ENCODE measurements around the gene NAA30. TPM values are rescaled to one million over a fixed set of nuclear protein-coding genes. Genes with fewer than 3 reads are reported as not detected.

Gene NAA30
- total RNA-seq, 1 donor from 2014 or later: 53.8 TPM

GRCh38 chr14:57392830-57393229, 2.4 kb downstream of the NAA30 start:
- no peaks in the 10 kb centered on the region for H3K27me3 ChIP-seq
- no peak overlapping the region for H3K27ac ChIP-seq
- Mint-ChIP-seq H3K36me3 (peaks cover 10% of the 10 kb centered on the region), H3K27me3 (ENCODE audit: insufficient read depth, low read depth) (no peaks in the 10 kb centered on the region), H3K9me3 (no peaks in the 10 kb centered on the region), H3K4me1 (peaks cover 33% of the 10 kb centered on the region), H3K27ac (no peak overlapping the region), H3K4me3 (peak overlapping the region; percentile 89)
- H3K4me2 ChIP-seq: peak overlapping the region; percentile 97
- no peak for TF ChIP-seq CTCF (IDR thresholded peaks at IDR 0.05)
- no peak for TF ChIP-seq EZH2 (IDR thresholded peaks at IDR 0.05)
- no peak for TF ChIP-seq EZH2phosphoT487 (IDR thresholded peaks at IDR 0.05)
- H3K4me1 ChIP-seq: peaks cover 37% of the 10 kb centered on the region
- no peak for DNase-seq (ENCODE audit: low spot score)
- H3K4me3 ChIP-seq: peak overlapping the region; percentile 97
- H2AFZ ChIP-seq (replicated peaks): no peak overlapping the region
- H3F3A ChIP-seq (ENCODE audit: low read depth): peaks cover 3% of the 10 kb centered on the region
- H3K9ac ChIP-seq: peak overlapping the region; percentile 87
- H3K9me3 ChIP-seq (ENCODE audit: low read depth): no peaks in the 10 kb centered on the region
- H4K20me1 ChIP-seq (ENCODE audit: low read depth): peaks cover 43% of the 10 kb centered on the region
- peaks cover 10% of the 10 kb centered on the region for H3K36me3 ChIP-seq
- H3K79me2 ChIP-seq (ENCODE audit: low read depth): peaks cover 68% of the 10 kb centered on the region

GRCh38 chr14:57400556-57401494, 10.4 kb downstream of the NAA30 start:
- Mint-ChIP-seq H3K27me3 (ENCODE audit: insufficient read depth, low read depth) (no peaks in the 10 kb centered on the region), H3K4me1 (peaks cover 3% of the 10 kb centered on the region), H3K9me3 (no peaks in the 10 kb centered on the region), H3K27ac (no peak overlapping the region), H3K4me3 (no peak overlapping the region), H3K36me3 (peaks cover 19% of the 10 kb centered on the region)
- H2AFZ ChIP-seq (replicated peaks): no peak overlapping the region
- H3K4me2 ChIP-seq: no peak overlapping the region
- H3K4me3 ChIP-seq: no peak overlapping the region
- TF ChIP-seq CTCF (IDR thresholded peaks at IDR 0.05) (no peak), EZH2phosphoT487 (IDR thresholded peaks at IDR 0.05) (no peak), EZH2 (IDR thresholded peaks at IDR 0.05) (no peak)
- H4K20me1 ChIP-seq (ENCODE audit: low read depth): peaks cover 14% of the 10 kb centered on the region
- H3K36me3 ChIP-seq: peaks cover 14% of the 10 kb centered on the region
- peaks cover 80% of the 10 kb centered on the region for H3K79me2 ChIP-seq (ENCODE audit: low read depth)
- H3K4me1 ChIP-seq: no peaks in the 10 kb centered on the region
- no peak for DNase-seq (ENCODE audit: low spot score)
- no peaks in the 10 kb centered on the region for H3K9me3 ChIP-seq (ENCODE audit: low read depth)
- H3K27me3 ChIP-seq: no peaks in the 10 kb centered on the region
- H3K27ac ChIP-seq: no peak overlapping the region
- H3K9ac ChIP-seq: no peak overlapping the region
- no peaks in the 10 kb centered on the region for H3F3A ChIP-seq (ENCODE audit: low read depth)

GRCh38 chr14:57401501-57401900, 11.1 kb downstream of the NAA30 start:
- H3K27me3 Mint-ChIP-seq (ENCODE audit: insufficient read depth, low read depth): no peaks in the 10 kb centered on the region

More at GRCh38 chr14:57401501-57401900, 11.1 kb downstream of the NAA30 start:
- Histone ChIP-seq H3K79me2 (ENCODE audit: low read depth) (peaks cover 82% of the 10 kb centered on the region), H3K9me3 (ENCODE audit: low read depth) (no peaks in the 10 kb centered on the region), H3K36me3 (peaks cover 14% of the 10 kb centered on the region), H3K27me3 (no peaks in the 10 kb centered on the region), H3K4me1 (no peaks in the 10 kb centered on the region), H3K27ac (no peak overlapping the region), H3K4me2 (no peak overlapping the region), H3K9ac (no peak overlapping the region), H2AFZ (replicated peaks) (no peak overlapping the region), H4K20me1 (ENCODE audit: low read depth) (peaks cover 20% of the 10 kb centered on the region), H3F3A (ENCODE audit: low read depth) (no peaks in the 10 kb centered on the region), H3K4me3 (no peak overlapping the region)
- Mint-ChIP-seq H3K27ac (no peak overlapping the region), H3K36me3 (peaks cover 19% of the 10 kb centered on the region), H3K9me3 (no peaks in the 10 kb centered on the region), H3K4me1 (peaks cover 3% of the 10 kb centered on the region), H3K4me3 (no peak overlapping the region)
- TF ChIP-seq EZH2 (IDR thresholded peaks at IDR 0.05) (no peak), EZH2phosphoT487 (IDR thresholded peaks at IDR 0.05) (no peak), CTCF (IDR thresholded peaks at IDR 0.05) (no peak)
- no peak for DNase-seq (ENCODE audit: low spot score)

Data from neural progenitor cell (in vitro differentiated cells).